ENCODE measurements around the gene SNRPB2. TPM values are rescaled to one million over a fixed set of nuclear protein-coding genes. Genes with fewer than 3 reads are reported as not detected.

Gene SNRPB2
- total and polyA plus RNA-seq, 12 donors = 20.5 to 94.9 (median 40.9) TPM

DNA sequence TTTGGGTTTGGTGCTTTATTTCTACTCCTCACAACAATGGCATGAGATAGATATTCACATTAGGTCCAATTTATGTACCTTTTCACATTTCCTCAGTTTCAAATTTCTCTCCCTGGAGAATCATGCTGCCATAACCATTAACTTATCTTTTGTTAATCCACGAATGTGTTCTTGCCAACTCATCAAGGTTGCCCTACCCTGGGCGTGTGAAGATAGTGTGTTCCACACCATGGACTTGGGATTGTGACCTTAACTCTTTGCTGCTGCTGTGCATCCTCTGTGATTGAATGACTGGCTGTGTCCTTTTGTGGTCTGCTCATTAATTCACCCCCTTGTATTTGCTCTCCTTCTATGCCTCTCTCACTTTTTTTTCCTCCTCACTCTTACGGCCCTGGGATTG lies 34.2 kb upstream of the SNRPB2 start:
- TF ChIP-seq, protein P1, sequence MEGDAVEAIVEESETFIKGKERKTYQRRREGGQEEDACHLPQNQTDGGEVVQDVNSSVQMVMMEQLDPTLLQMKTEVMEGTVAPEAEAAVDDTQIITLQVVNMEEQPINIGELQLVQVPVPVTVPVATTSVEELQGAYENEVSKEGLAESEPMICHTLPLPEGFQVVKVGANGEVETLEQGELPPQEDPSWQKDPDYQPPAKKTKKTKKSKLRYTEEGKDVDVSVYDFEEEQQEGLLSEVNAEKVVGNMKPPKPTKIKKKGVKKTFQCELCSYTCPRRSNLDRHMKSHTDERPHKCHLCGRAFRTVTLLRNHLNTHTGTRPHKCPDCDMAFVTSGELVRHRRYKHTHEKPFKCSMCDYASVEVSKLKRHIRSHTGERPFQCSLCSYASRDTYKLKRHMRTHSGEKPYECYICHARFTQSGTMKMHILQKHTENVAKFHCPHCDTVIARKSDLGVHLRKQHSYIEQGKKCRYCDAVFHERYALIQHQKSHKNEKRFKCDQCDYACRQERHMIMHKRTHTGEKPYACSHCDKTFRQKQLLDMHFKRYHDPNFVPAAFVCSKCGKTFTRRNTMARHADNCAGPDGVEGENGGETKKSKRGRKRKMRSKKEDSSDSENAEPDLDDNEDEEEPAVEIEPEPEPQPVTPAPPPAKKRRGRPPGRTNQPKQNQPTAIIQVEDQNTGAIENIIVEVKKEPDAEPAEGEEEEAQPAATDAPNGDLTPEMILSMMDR (IDR thresholded peaks at IDR 0.05) = no peak
- Histone ChIP-seq H3K36me3 (replicated peaks in 1 of 2) (no peaks in the 10 kb centered on the region), H3K27ac (no peak overlapping the region), H3K4me1 (replicated peaks in 1 of 2) (no peaks in the 10 kb centered on the region), H3K4me3 (no peak overlapping the region), H3K9me3 (replicated peaks in 1 of 3) (no peaks in the 10 kb centered on the region), H3K27me3 (no peaks in the 10 kb centered on the region)
- DNase-seq = no peak
- 52 to 58% (median 57%) methylated on average over 3 of the region's 3 CpGs for WGBS, 4 donors
- intact Hi-C loops (cut with DNase I) = no loop called here

- Histone ChIP-seq H3K27me3 (no peaks in the 10 kb centered on the region), H3K9me3 (replicated peaks in 1 of 3) (no peaks in the 10 kb centered on the region), H3K4me1 (replicated peaks in 1 of 2) (no peaks in the 10 kb centered on the region), H3K4me3 (no peak overlapping the region), H3K27ac (no peak overlapping the region), H3K36me3 (replicated peaks in 1 of 2) (no peaks in the 10 kb centered on the region)
- DNase-seq = no peak
- TF ChIP-seq, protein P1 (IDR thresholded peaks at IDR 0.05) = no peak
- TF ChIP-seq POLR2A (IDR thresholded peaks at IDR 0.05) = no peak
- intact Hi-C loops (cut with DNase I) = no loop called here
- 65 to 76% (median 71%) methylated on average over 4 of the region's 4 CpGs for WGBS, 4 donors
These were observed 30.5 kb upstream of the SNRPB2 start for GRCh38 chr20:16699293-16699692.

DNA sequence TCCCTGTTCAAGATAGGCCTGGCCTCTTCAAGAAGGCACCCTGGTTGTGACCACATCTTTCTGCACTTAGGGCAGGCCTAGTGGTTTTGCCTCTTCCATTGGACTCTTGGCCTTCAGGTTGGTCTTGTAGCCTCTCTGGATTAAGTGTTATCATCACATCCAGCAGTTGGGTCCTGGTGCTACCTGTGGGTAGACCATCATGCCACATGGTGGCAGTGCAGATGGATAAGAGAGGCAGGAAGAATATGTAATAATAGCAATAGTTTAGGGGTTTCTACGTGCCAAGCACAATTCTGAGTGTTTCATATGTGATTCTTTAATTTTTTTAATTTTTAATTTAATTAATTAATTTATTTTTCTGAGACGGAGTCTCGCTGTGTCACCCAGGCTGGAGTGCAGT lies 28.5 kb upstream of the SNRPB2 start:
- Histone ChIP-seq H3K27me3 (no peaks in the 10 kb centered on the region), H3K9me3 (replicated peaks in 1 of 3) (no peaks in the 10 kb centered on the region), H3K27ac (no peak overlapping the region), H3K4me1 (replicated peaks in 1 of 2) (no peaks in the 10 kb centered on the region), H3K4me3 (no peak overlapping the region), H3K36me3 (replicated peaks in 1 of 2) (no peaks in the 10 kb centered on the region)
- 60 to 84% (median 75%) methylated on average over 3 of the region's 3 CpGs for WGBS, 4 donors
- intact Hi-C loops (cut with DNase I) = no loop called here
- peak in 1 of 7 donors; percentile 16 for DNase-seq
- TF ChIP-seq, protein P1 (IDR thresholded peaks at IDR 0.05) = peak in 3 of 6 experiments; percentile 15 to 30 (median 19)
- TF ChIP-seq POLR2A (IDR thresholded peaks at IDR 0.05) = no peak

DNA sequence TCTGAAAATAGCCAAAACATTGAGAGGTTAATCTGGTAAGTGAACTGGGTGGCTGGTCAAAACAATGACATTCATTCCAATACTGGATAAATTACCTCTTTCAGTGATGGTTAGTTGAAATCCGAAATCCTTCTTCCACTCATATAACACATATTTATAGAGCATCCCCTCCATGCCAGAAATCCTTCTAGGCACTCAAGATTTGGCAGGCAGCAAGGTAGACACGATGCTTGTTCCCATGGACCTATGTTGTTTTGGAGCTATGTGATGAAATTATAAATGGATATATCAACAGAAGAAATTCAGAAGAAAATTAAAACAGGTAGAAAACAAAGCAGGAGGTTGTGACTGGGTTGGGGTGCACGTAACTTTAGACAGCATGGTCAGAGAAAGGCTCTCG lies 26.3 kb upstream of the SNRPB2 start:
- Histone ChIP-seq H3K4me1 (replicated peaks in 1 of 2) (no peaks in the 10 kb centered on the region), H3K27ac (no peak overlapping the region), H3K36me3 (replicated peaks in 1 of 2) (no peaks in the 10 kb centered on the region), H3K27me3 (no peaks in the 10 kb centered on the region), H3K9me3 (replicated peaks in 1 of 3) (no peaks in the 10 kb centered on the region), H3K4me3 (no peak overlapping the region)
- no peak for DNase-seq
- TF ChIP-seq, protein P1 (IDR thresholded peaks at IDR 0.05) = no peak
- no peak for TF ChIP-seq POLR2A (IDR thresholded peaks at IDR 0.05)
- intact Hi-C loops (cut with DNase I) = no loop called here
- 66 to 85% (median 83%) methylated on average over 4 of the region's 4 CpGs for WGBS, 4 donors
